ENCODE measurements around the gene REV1. TPM values are rescaled to one million over a fixed set of nuclear protein-coding genes. Genes with fewer than 3 reads are reported as not detected.

Gene REV1
- total and polyA plus RNA-seq, 2 of the 13 experiments (the other 11 are each of a cell fraction or from before 2014, with no cell fraction given) = 49.1 to 71.8 TPM

GRCh38 chr2:99489761-99490622, at the start of gene REV1 (continued):
- TF ChIP-seq TOE1 (CRISPR knock-in tag; IDR thresholded peaks at IDR 0.05) (peak; percentile 25; the same call in 1 of the 2 replicates), SALL1 (CRISPR knock-in tag; IDR thresholded peaks at IDR 0.05) (peak; percentile 92), ISX (CRISPR knock-in tag; conservative IDR thresholded peaks at IDR 0.05) (no peak), CHCHD3 (CRISPR knock-in tag; IDR thresholded peaks at IDR 0.05) (no peak), MYC (CRISPR knock-in tag; IDR thresholded peaks at IDR 0.05; ENCODE audit: borderline replicate concordance) (peak; percentile 90), ZNF772 (CRISPR knock-in tag; IDR thresholded peaks at IDR 0.05) (peak; percentile 95), ZFP91 (CRISPR knock-in tag; IDR thresholded peaks at IDR 0.05; ENCODE audit: borderline replicate concordance) (peak; percentile 92), TOPORS (CRISPR knock-in tag; IDR thresholded peaks at IDR 0.05) (peak; percentile 61), FOXO4 (CRISPR knock-in tag; conservative IDR thresholded peaks at IDR 0.05) (0 out of 2 replicates have a peak, but pooled peaks have one; percentile 60), ARNTL (CRISPR knock-in tag; IDR thresholded peaks at IDR 0.05) (peak; percentile 95), ZNF710 (CRISPR knock-in tag; IDR thresholded peaks at IDR 0.05; ENCODE audit: borderline replicate concordance) (0 out of 2 replicates have a peak, but pooled peaks have one; percentile 21), KDM5A (IDR thresholded peaks at IDR 0.05; ENCODE audit: borderline replicate concordance, low read length) (peak; percentile 68; the same call in 1 of the 2 replicates), IRF9 (CRISPR knock-in tag; IDR thresholded peaks at IDR 0.05; ENCODE audit: borderline replicate concordance) (peak; percentile 70; the same call in 1 of the 2 replicates), ZBTB7A (CRISPR knock-in tag; IDR thresholded peaks at IDR 0.05) (no peak; the same call in 1 of the 2 replicates), ZNF598 (CRISPR knock-in tag; IDR thresholded peaks at IDR 0.05; ENCODE audit: borderline replicate concordance) (peak; percentile 71; the same call in 1 of the 2 replicates), ISL2 (CRISPR knock-in tag; IDR thresholded peaks at IDR 0.05) (peak; percentile 58; the same call in 1 of the 2 replicates), GABPA (IDR thresholded peaks at IDR 0.05; ENCODE audit: low read depth, low read length) (0 out of 2 replicates have a peak, but pooled peaks have one; percentile 23), GABPA (CRISPR knock-in tag; IDR thresholded peaks at IDR 0.05; ENCODE audit: low read depth) (no peak), MIER2 (CRISPR knock-in tag; IDR thresholded peaks at IDR 0.05) (peak; percentile 14; the same call in 1 of the 2 replicates), GABPB1 (CRISPR knock-in tag; IDR thresholded peaks at IDR 0.05) (peak; percentile 78; the same call in 1 of the 2 replicates), FOXJ3 (CRISPR knock-in tag; IDR thresholded peaks at IDR 0.05; ENCODE audit: borderline replicate concordance) (no peak), SALL2 (CRISPR knock-in tag; IDR thresholded peaks at IDR 0.05) (peak; percentile 75)
